Measurements from ENCODE around the gene SETBP1. TPM values are rescaled to one million over a fixed set of nuclear protein-coding genes. Genes with fewer than 3 reads are reported as not detected.

The SETBP1 gene
- total RNA-seq, 2 experiments from 2014 or later, result 25.2 to 30.3 TPM

DNA sequence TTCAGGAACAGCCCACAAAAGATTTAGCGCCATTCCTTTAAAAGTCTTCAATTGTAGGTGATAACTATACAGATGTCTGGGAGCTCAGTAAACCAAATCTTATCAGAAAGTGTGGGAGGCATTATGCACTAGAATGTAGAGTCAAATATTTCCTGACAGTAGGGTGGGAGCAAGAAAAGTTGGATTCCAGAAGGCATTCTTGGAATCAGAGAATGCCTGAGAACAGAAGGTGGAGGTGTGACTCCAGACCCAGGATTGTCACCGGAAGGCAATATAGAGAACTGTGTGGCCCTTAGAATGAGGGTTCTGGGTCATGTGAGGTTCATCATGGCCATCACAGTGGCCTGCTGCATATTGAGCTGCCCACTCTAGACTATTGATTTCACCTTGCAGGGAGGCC lies 90.0 kb downstream of the SETBP1 start:
- no peaks in the 10 kb centered on the region for H3K9me3 Mint-ChIP-seq (ENCODE audit: low read depth)
- no peaks in the 10 kb centered on the region for H3K4me1 Mint-ChIP-seq
- no peak for ATAC-seq

DNA sequence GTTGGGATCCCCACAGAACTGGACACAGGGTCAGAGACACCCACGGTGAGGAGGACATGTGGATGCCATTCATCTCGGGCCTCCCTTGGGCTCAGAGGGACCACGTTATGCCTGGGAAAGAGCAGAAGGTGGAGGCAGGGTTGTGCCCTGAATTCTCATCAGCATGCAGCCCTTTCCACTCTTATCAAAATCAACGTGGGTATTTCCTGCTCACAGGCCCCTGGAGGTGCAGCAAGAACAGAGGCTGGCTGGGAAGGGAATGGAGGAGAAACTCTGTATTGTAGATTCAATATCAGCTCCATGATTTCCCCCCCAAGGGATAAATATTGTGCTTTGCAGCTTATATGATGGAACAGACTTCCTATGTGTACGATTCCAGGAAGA lies 90.9 kb downstream of the SETBP1 start:
- CTCF ChIA-PET, result no interaction called here
- no peaks in the 10 kb centered on the region for H3K4me1 Mint-ChIP-seq
- peaks cover 3% of the 10 kb centered on the region for H3K27me3 Mint-ChIP-seq
- no peak overlapping the region for H3K4me3 Mint-ChIP-seq
- H3K27ac Mint-ChIP-seq, result no peak overlapping the region
- no peak for ATAC-seq
- H3K9me3 Mint-ChIP-seq (ENCODE audit: low read depth), result no peaks in the 10 kb centered on the region
- H3K36me3 Mint-ChIP-seq, result peaks cover 10% of the 10 kb centered on the region
- no peak for DNase-seq

More for the DNA sequence above, 90.0 kb downstream of the SETBP1 start:
- no peak for DNase-seq
- H3K27ac Mint-ChIP-seq, result no peak overlapping the region
- CTCF ChIA-PET, result no interaction called here
- H3K27me3 Mint-ChIP-seq, result peaks cover 3% of the 10 kb centered on the region
- H3K4me3 Mint-ChIP-seq, result no peak overlapping the region
- peaks cover 10% of the 10 kb centered on the region for H3K36me3 Mint-ChIP-seq

DNA sequence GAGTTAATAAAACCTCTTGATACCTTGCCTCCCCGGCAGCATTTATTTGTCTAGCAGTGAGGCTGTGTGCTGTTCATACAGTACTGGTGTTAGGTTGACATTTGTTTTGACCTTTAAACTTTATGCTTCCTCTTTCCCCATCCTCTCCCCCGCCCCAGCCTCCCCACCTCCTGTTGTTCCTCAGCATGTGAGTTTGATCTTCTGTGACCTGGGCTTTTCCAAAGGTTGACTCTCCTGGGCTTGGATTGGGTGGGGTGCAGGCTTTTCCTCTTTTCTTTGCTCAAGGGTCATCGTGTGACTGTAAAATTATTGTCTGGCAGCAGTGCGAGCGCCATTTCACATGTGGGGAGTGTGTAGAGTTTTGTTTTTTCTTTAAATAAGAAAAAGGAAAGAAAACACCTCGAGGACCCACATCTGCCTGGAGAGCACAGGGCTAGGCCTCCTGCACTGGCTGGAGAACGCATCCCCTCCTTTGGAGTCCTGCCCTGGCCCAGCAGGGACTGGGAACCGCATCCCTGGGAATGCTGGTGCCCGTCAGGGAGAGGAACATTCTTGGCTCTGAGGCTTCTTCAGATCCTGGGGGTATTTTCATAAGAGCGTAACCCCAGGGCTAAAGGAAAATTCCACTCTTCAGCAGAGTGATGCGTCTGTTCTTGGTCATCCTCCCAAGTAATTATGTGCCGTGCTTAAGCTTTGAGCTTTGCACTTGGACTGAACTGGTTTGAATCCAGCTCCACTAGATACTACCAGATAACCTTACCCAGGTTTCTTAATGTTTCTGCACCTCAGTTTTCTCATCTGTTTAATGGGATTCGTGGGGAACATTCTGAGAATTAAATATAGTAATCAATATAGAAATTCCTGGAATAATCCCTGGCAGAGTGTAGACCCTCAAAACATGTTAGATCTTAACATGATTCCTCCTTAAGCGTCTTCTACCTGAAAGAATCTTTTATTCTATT lies 91.5 kb downstream of the SETBP1 start:
- no peak overlapping the region for H3K4me3 Mint-ChIP-seq
- no peak overlapping the region for H3K27ac Mint-ChIP-seq
- H3K9me3 Mint-ChIP-seq (ENCODE audit: low read depth), result no peaks in the 10 kb centered on the region
- H3K36me3 Mint-ChIP-seq, result peaks cover 10% of the 10 kb centered on the region
- no peaks in the 10 kb centered on the region for H3K4me1 Mint-ChIP-seq
- peaks cover 3% of the 10 kb centered on the region for H3K27me3 Mint-ChIP-seq
- DNase-seq, result no peak
- ATAC-seq, result no peak
- CTCF ChIA-PET, result no interaction called here

DNA sequence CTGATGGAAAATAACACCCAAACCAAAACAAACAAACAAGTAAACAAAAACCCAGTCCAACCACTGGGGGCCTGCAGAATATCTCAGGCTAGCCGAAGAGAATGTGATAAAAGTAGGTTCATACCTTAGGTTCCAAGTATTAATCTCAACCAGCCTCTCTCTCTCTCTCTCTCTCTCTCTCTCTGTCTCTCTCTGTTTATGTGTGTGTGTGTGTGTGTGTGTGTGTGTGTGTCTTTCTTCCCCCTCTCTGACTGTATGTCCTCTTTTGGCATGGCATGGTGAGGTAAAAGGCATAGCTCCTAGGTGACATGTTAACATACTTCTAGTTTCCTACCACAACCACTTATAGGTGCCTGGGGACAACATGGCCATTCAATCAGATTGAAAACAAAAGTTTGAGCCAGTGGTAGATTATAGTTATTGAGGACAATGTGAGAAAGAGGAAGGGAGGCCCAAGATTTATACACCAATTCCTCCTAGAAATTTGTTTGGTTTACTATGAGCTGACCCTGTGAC lies 93.0 kb downstream of the SETBP1 start:
- Mint-ChIP-seq H3K4me3 (no peak overlapping the region), H3K27ac (no peak overlapping the region), H3K4me1 (no peaks in the 10 kb centered on the region), H3K9me3 (ENCODE audit: low read depth) (no peaks in the 10 kb centered on the region), H3K27me3 (peaks cover 2% of the 10 kb centered on the region), H3K36me3 (peaks cover 8% of the 10 kb centered on the region)
- no peak for ATAC-seq
- CTCF ChIA-PET, result interaction anchor here (0.9 kb wide), 1 partner anchor 13 kb away, joined by 4 read pairs; no protein-coding TSS in a partner anchor
- no peak for DNase-seq

DNA sequence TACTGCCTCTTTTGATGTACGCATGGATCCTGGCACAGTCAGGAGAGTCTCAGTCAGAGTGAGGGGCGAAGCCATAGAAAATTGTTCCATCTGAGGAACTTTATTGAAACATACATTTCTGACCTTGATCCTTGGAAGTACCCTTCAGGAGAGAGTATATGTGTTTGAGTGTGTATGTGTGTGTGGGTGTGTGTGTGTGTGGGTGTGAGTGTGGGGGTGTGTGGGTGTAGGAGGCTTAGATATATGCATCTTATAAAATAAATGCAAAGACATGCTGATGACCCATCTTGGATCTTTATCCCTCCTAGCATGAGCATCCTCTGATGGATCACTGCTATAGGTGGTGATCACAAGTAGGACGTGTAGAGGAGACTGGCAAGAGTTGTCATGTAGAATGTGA lies 93.5 kb downstream of the SETBP1 start:
- H3K27ac Mint-ChIP-seq, result no peak overlapping the region
- ATAC-seq, result no peak
- no peaks in the 10 kb centered on the region for H3K27me3 Mint-ChIP-seq
- H3K4me1 Mint-ChIP-seq, result peaks cover 4% of the 10 kb centered on the region
- H3K9me3 Mint-ChIP-seq (ENCODE audit: low read depth), result no peaks in the 10 kb centered on the region
- peaks cover 6% of the 10 kb centered on the region for H3K36me3 Mint-ChIP-seq
- H3K4me3 Mint-ChIP-seq, result no peak overlapping the region
- no peak for DNase-seq
- CTCF ChIA-PET, result interaction anchor here (0.9 kb wide), 1 partner anchor 12 kb away, joined by 4 read pairs; no protein-coding TSS in a partner anchor

DNA sequence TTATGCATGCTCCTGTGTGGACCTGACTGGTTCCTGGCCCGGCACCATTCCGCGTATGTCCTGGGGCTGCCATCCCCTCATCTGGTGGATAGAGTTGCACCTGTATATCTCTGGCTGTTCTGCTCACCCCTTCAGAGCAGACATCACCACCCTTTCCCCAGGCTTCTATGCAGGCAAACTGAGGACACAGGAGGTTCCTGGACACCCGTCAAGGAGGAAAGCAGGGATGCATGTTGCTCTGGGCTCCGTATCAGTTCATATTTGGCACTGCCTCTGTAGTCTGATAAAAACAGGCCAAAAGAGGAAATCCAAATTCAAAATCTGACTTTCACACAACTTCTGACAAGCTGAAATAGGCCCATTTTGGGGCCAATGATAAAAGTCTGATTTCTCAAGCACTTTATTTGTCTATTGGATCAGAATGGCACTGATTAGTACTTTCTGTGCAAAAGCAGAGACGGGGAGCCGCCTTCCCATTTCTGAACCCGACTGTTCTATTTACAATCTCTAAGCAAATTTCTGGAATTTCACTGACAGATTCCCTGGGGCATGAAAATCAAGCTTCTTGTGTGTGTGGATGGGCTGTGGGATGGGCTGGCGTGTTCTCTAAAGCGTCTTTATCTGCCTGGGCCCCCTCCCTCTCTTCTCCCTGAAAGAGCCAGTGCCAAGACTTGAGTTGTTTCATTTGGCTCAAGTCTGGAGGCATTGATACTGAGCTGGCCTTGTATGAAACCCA lies 96.9 kb downstream of the SETBP1 start:
- Mint-ChIP-seq H3K36me3 (peaks cover 7% of the 10 kb centered on the region), H3K27me3 (no peaks in the 10 kb centered on the region), H3K9me3 (ENCODE audit: low read depth) (no peaks in the 10 kb centered on the region), H3K4me1 (peaks cover 9% of the 10 kb centered on the region), H3K4me3 (no peak overlapping the region), H3K27ac (no peak overlapping the region)
- CTCF ChIA-PET, result no interaction called here
- DNase-seq (no peak), ATAC-seq (no peak)

DNA sequence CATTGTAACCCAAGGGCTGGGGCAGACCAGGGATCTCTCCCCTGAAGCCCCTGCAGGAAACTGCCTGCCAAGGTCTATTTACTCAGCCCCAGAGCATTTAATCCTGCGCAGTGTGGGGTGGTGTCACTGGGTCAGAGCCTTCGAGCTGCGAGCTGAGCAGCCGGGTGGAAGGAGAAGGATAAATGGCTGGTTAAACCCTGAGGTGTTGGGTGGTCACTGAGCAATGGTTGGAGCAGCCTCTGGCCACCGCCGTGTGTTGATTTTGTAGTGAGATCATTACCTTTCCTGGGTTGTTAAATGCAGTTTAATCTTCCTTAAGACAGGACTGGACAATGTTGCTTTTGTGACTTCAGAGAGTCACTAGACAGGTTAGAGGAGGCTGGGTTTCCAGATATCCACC lies 98.1 kb downstream of the SETBP1 start:
- no peak overlapping the region for H3K27ac Mint-ChIP-seq
- no peak for DNase-seq
- ATAC-seq, result no peak
- CTCF ChIA-PET, result interaction anchor here (0.6 kb wide), 1 partner anchor 439 kb away, joined by 3 read pairs; no protein-coding TSS in a partner anchor
- H3K9me3 Mint-ChIP-seq (ENCODE audit: low read depth), result no peaks in the 10 kb centered on the region
- no peaks in the 10 kb centered on the region for H3K27me3 Mint-ChIP-seq
- no peak overlapping the region for H3K4me3 Mint-ChIP-seq
- H3K4me1 Mint-ChIP-seq, result peaks cover 9% of the 10 kb centered on the region
- H3K36me3 Mint-ChIP-seq, result peaks cover 10% of the 10 kb centered on the region

DNA sequence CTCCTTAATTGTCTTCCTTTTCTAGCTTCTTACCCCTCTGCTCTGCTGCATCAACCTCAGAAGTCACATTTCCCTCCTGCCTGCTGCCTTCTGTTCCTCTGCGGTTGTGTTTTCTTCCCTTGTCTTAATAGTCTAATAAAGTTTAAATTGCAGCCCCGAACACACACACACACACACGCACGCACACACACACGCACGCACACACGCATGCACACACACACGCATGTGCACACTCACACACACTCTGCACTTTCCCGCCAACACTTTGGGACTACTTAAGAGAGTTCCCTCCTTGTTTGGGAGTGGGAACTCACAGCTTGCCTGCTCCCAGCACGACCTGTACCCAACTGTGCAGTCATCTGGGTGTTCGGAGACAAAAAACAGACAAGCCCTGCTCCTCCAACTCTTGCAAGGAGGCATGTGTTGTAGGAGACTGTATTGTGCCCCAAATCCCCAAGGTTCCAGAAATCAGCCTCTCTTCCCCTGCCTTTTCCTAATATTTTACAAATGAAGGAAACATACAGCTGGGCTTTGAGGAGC lies 99.1 kb downstream of the SETBP1 start:
- CTCF ChIA-PET, result interaction anchor here (0.6 to 0.9 kb wide), 2 partner anchors 13 to 151 kb away, joined by 3 read pairs; no protein-coding TSS in a partner anchor
- H3K27me3 Mint-ChIP-seq, result no peaks in the 10 kb centered on the region
- no peaks in the 10 kb centered on the region for H3K9me3 Mint-ChIP-seq (ENCODE audit: low read depth)
- H3K36me3 Mint-ChIP-seq, result peaks cover 8% of the 10 kb centered on the region
- ATAC-seq (no peak), DNase-seq (no peak)
- H3K4me1 Mint-ChIP-seq, result peaks cover 12% of the 10 kb centered on the region
- H3K4me3 Mint-ChIP-seq, result no peak overlapping the region
- no peak overlapping the region for H3K27ac Mint-ChIP-seq

DNA sequence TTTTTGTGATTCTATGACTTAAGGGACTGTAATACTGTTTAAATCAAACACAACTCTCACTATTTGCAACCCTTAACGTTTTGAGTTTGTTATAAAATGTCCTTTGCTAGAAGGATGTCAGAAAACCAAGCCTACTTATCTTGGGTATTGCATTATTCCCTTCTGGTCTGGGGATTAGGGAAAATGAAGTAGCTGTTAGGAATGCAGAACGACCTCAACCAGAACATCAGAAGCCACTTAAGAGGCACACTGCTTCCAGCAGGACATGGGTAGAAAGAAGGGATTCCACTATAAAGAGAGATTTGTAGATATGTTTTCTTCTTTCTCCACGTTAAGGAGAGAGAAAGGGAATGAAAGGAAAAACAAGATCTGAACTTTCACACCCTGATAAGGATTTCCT lies 101.2 kb downstream of the SETBP1 start:
- no peak for DNase-seq
- H3K4me1 Mint-ChIP-seq, result peaks cover 26% of the 10 kb centered on the region
- CTCF ChIA-PET, result interaction anchor here (1.1 kb wide), 1 partner anchor 43 kb away, joined by 3 read pairs; no protein-coding TSS in a partner anchor
- H3K4me3 Mint-ChIP-seq, result no peak overlapping the region
- H3K9me3 Mint-ChIP-seq (ENCODE audit: low read depth), result no peaks in the 10 kb centered on the region
- no peak for ATAC-seq
- peaks cover 8% of the 10 kb centered on the region for H3K36me3 Mint-ChIP-seq
- H3K27me3 Mint-ChIP-seq, result no peaks in the 10 kb centered on the region
- H3K27ac Mint-ChIP-seq, result no peak overlapping the region

DNA sequence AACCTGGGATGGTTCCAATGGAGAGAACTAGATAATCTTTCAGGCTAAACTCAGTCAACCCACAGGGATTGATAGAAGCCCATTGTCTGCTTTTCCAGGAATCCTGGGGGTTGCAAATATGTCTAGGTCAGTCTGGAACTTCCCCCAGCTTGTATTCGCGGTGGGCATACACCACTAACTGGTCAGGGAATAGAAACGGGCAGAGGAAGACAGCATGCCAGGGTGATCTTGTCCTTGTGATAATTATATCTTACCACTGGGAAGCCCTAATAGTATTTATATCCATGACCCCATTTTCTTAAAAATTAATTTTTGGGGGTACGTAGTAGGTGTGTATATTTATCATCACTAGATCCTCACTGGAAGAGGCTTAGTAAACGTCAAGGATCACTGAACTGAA lies 101.9 kb downstream of the SETBP1 start:
- ATAC-seq (no peak), DNase-seq (no peak)
- no peaks in the 10 kb centered on the region for H3K9me3 Mint-ChIP-seq (ENCODE audit: low read depth)
- H3K4me1 Mint-ChIP-seq, result peaks cover 31% of the 10 kb centered on the region
- H3K27me3 Mint-ChIP-seq, result no peaks in the 10 kb centered on the region
- CTCF ChIA-PET, result no interaction called here
- H3K36me3 Mint-ChIP-seq, result peaks cover 8% of the 10 kb centered on the region
- no peak overlapping the region for H3K4me3 Mint-ChIP-seq
- H3K27ac Mint-ChIP-seq, result no peak overlapping the region

DNA sequence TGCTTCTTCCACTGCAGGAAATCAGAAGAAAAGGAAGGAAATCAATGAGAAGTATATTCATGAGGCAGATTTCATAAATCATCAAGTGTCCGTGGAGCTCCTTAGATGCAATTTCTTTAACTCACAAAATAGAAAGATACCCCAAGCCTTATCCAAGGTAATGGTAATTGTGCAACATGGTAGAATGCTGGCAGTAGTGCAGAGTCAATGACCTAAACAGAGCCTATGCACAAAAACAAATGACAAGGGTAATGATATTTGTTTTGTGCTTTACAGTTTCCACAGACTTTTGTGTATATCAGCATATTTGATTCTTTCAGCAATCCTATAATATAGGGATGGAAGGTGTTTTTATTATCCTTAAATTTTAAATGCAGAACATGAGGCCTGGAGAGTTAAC lies 102.7 kb downstream of the SETBP1 start:
- CTCF ChIA-PET, result no interaction called here
- DNase-seq, result no peak
- H3K4me3 Mint-ChIP-seq, result no peak overlapping the region
- no peak overlapping the region for H3K27ac Mint-ChIP-seq
- H3K36me3 Mint-ChIP-seq, result peaks cover 8% of the 10 kb centered on the region
- H3K27me3 Mint-ChIP-seq, result no peaks in the 10 kb centered on the region
- peaks cover 31% of the 10 kb centered on the region for H3K4me1 Mint-ChIP-seq
- ATAC-seq, result no peak
- H3K9me3 Mint-ChIP-seq (ENCODE audit: low read depth), result no peaks in the 10 kb centered on the region

DNA sequence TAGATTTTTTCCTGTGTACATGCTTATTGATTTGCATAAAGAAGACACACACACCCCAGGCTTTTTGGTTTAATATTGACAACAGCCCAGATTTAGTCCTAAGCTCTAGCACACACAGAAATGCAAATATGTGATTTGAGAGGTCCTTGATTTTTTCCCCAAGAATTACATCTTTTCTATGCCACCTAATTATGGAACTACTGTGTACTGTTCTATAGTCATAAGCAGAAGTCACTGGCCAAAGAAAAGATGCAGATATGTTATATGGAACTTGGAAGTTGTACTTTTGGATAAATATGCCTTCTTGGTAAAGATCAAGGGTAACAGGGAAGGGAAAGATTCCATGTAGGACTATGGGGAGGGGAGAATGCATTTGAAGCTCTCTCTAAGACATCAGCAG lies 105.6 kb downstream of the SETBP1 start:
- DNase-seq (no peak), ATAC-seq (no peak)
- CTCF ChIA-PET, result interaction anchor here (0.6 to 1.4 kb wide), 6 partner anchors 13 to 423 kb away, joined by 3 to 4 read pairs (median 3); no protein-coding TSS in a partner anchor
- peak overlapping the region; percentile 67 for H3K4me3 Mint-ChIP-seq
- no peaks in the 10 kb centered on the region for H3K27me3 Mint-ChIP-seq
- H3K4me1 Mint-ChIP-seq, result peaks cover 22% of the 10 kb centered on the region
- H3K36me3 Mint-ChIP-seq, result peaks cover 7% of the 10 kb centered on the region
- no peaks in the 10 kb centered on the region for H3K9me3 Mint-ChIP-seq (ENCODE audit: low read depth)
- H3K27ac Mint-ChIP-seq, result peak overlapping the region; percentile 82

DNA sequence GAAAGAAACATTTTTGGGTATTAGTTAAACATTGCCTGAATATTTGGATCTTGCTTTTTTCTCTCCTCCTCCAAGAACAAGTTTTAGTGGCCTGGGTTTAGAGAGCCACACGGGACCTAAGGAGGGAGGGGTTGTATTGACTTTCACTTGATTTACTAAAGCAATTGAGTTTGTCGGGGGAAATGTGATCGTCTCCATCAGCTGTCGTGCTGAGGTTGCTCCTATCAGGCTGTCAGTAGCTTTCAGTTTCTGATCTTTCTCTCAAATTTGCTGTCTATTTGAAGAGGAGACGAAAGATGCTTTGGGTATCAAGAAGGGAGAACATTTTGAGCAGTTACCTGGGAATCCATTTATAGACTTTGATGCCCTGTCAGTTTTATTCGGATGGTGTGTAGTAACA lies 106.0 kb downstream of the SETBP1 start:
- Mint-ChIP-seq H3K4me1 (peaks cover 22% of the 10 kb centered on the region), H3K4me3 (peak overlapping the region; percentile 67), H3K9me3 (ENCODE audit: low read depth) (no peaks in the 10 kb centered on the region), H3K27me3 (no peaks in the 10 kb centered on the region), H3K27ac (peak overlapping the region; percentile 82), H3K36me3 (peaks cover 7% of the 10 kb centered on the region)
- CTCF ChIA-PET, result interaction anchor here (0.6 to 1.4 kb wide), 6 partner anchors 13 to 423 kb away, joined by 3 to 4 read pairs (median 3); no protein-coding TSS in a partner anchor
- ATAC-seq (peak; percentile 75), DNase-seq (no peak)

All from activated CD8-positive, alpha-beta memory T cell treated with anti-CD3 and anti-CD28 coated beads, Interleukin-2, amount 10 ng/mL, durations not matched to agents 7 days and 5 days (primary cell).